ENCODE results near the gene FNIP1. TPM values are rescaled to one million over a fixed set of nuclear protein-coding genes. Genes with fewer than 3 reads are reported as not detected.

The FNIP1 gene
- polyA plus RNA-seq, 1 donor (not counting 4 experiments of a cell fraction or from before 2014, with no cell fraction given) = 14.6 TPM

DNA sequence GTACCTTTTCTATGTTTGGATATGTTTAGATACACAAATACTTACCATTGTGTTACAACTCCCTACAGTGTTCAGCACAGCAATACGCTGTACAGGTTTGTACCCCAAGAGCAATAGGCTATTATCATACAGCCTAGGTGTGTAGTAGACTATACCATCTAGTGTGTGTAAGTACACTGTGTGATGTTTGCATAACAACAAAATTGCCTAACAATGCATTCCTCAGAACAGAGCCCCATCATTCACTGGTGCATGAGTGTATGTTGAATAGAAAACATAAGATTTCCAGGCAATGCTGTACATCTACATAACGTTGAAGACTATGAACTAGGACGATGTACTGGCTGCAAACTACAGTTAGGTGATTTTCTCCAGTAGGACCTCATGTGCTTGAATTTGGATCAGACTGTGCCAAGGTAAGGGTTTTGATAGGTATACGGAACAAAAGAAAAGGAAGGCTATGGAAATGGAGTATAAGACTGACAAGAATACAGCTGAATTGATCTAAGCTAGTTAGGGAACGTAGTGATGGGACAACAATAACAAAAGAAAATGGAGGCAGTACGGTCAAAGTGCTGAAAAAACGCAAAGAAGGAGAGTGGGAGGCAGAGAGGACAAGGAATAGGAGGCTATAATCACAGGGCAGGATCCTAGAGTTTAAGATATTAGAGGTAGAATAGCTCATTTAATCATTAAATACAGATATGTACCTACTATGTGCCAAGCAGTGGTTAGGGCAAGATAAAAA is 46.9 kb downstream of the FNIP1 start:
- no peak for TF ChIP-seq EZH2 (IDR thresholded peaks at IDR 0.05; ENCODE audit: low read length)
- TF ChIP-seq, protein P1, sequence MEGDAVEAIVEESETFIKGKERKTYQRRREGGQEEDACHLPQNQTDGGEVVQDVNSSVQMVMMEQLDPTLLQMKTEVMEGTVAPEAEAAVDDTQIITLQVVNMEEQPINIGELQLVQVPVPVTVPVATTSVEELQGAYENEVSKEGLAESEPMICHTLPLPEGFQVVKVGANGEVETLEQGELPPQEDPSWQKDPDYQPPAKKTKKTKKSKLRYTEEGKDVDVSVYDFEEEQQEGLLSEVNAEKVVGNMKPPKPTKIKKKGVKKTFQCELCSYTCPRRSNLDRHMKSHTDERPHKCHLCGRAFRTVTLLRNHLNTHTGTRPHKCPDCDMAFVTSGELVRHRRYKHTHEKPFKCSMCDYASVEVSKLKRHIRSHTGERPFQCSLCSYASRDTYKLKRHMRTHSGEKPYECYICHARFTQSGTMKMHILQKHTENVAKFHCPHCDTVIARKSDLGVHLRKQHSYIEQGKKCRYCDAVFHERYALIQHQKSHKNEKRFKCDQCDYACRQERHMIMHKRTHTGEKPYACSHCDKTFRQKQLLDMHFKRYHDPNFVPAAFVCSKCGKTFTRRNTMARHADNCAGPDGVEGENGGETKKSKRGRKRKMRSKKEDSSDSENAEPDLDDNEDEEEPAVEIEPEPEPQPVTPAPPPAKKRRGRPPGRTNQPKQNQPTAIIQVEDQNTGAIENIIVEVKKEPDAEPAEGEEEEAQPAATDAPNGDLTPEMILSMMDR (optimal IDR thresholded peaks at IDR 0.05 in 1 of 3, IDR thresholded peaks at IDR 0.05 in 1 of 3, conservative IDR thresholded peaks at IDR 0.05 in 1 of 3; ENCODE audit: extremely low read depth in 1 of 3, insufficient read depth in 2 of 3, low read length in 3 of 3) = no peak
- H4K20me1 ChIP-seq (ENCODE audit: control insufficient read depth, extremely low read depth, insufficient read depth, low read length) = no peaks in the 10 kb centered on the region
- H3K27ac ChIP-seq (ENCODE audit: control insufficient read depth, insufficient read depth, low read length) = no peak overlapping the region
- H3K4me2 ChIP-seq (ENCODE audit: control insufficient read depth, extremely low read depth, insufficient read depth, low read depth, low read length) = no peak overlapping the region
- dilution Hi-C loops (cut with MboI; ENCODE audit: extremely low pct_ligation_motif_present, low sequenced_read_pairs) = no loop called here
- no peak overlapping the region for H3K9ac ChIP-seq (ENCODE audit: control insufficient read depth, extremely low read depth, insufficient read depth, low read length)
- H3K27me3 ChIP-seq (ENCODE audit: control insufficient read depth, extremely low read depth, insufficient read depth, low read length) = no peaks in the 10 kb centered on the region
- no peak overlapping the region for H3K4me3 ChIP-seq (ENCODE audit: control insufficient read depth in 2 of 3, extremely low read depth in 1 of 3, insufficient read depth in 2 of 3, low read depth in 1 of 3, low read length in 3 of 3)
- no peaks in the 10 kb centered on the region for H3K9me3 ChIP-seq (ENCODE audit: control insufficient read depth, low read depth, low read length)
- no peak for DNase-seq (ENCODE audit: low read depth, low spot score)
- peaks cover 76% of the 10 kb centered on the region for H3K79me2 ChIP-seq (ENCODE audit: control insufficient read depth, insufficient read depth, low read length)
- H3K4me1 ChIP-seq (ENCODE audit: control insufficient read depth, extremely low read depth, insufficient read depth, low read length) = peaks cover 18% of the 10 kb centered on the region
- peak; percentile 23 for FAIRE-seq
- no peak overlapping the region for H2AFZ ChIP-seq (ENCODE audit: control insufficient read depth, low read length)
- H3K9me1 ChIP-seq (ENCODE audit: control insufficient read depth, extremely low read depth, insufficient read depth, low read length) = no peaks in the 10 kb centered on the region
- H3K36me3 ChIP-seq (ENCODE audit: control insufficient read depth in 2 of 2, extremely low read depth in 1 of 2, insufficient read depth in 2 of 2, low read length in 2 of 2) = no peaks in the 10 kb centered on the region

- H3K79me2 ChIP-seq (ENCODE audit: control insufficient read depth, insufficient read depth, low read length) = peaks cover 70% of the 10 kb centered on the region
- no peak for FAIRE-seq
Measured at GRCh38 chr5:131749138-131749537, 47.7 kb downstream of the FNIP1 start.

More at GRCh38 chr5:131749138-131749537, 47.7 kb downstream of the FNIP1 start:
- Histone ChIP-seq H2AFZ (ENCODE audit: control insufficient read depth, low read length) (no peak overlapping the region), H3K4me3 (ENCODE audit: control insufficient read depth in 2 of 3, extremely low read depth in 1 of 3, insufficient read depth in 2 of 3, low read depth in 1 of 3, low read length in 3 of 3) (no peak overlapping the region), H3K4me2 (ENCODE audit: control insufficient read depth, extremely low read depth, insufficient read depth, low read depth, low read length) (no peak overlapping the region), H3K9me3 (ENCODE audit: control insufficient read depth, low read depth, low read length) (no peaks in the 10 kb centered on the region), H3K9ac (ENCODE audit: control insufficient read depth, extremely low read depth, insufficient read depth, low read length) (no peak overlapping the region), H4K20me1 (ENCODE audit: control insufficient read depth, extremely low read depth, insufficient read depth, low read length) (no peaks in the 10 kb centered on the region), H3K4me1 (ENCODE audit: control insufficient read depth, extremely low read depth, insufficient read depth, low read length) (peaks cover 18% of the 10 kb centered on the region), H3K9me1 (ENCODE audit: control insufficient read depth, extremely low read depth, insufficient read depth, low read length) (no peaks in the 10 kb centered on the region), H3K27me3 (ENCODE audit: control insufficient read depth, extremely low read depth, insufficient read depth, low read length) (no peaks in the 10 kb centered on the region), H3K27ac (ENCODE audit: control insufficient read depth, insufficient read depth, low read length) (no peak overlapping the region), H3K36me3 (ENCODE audit: control insufficient read depth in 2 of 2, extremely low read depth in 1 of 2, insufficient read depth in 2 of 2, low read length in 2 of 2) (peaks cover 0 to 1% of the 10 kb centered on the region in 2 experiments)
- DNase-seq (ENCODE audit: low read depth, low spot score) = peak; percentile 19
- dilution Hi-C loops (cut with MboI; ENCODE audit: extremely low pct_ligation_motif_present, low sequenced_read_pairs) = no loop called here
- TF ChIP-seq EZH2 (IDR thresholded peaks at IDR 0.05; ENCODE audit: low read length) = no peak
- TF ChIP-seq, protein P1 (optimal IDR thresholded peaks at IDR 0.05 in 1 of 3, IDR thresholded peaks at IDR 0.05 in 1 of 3, conservative IDR thresholded peaks at IDR 0.05 in 1 of 3; ENCODE audit: extremely low read depth in 1 of 3, insufficient read depth in 2 of 3, low read length in 3 of 3) = no peak

All from keratinocyte (primary cell).